ENCODE results near the gene GPX4. TPM values are rescaled to one million over a fixed set of nuclear protein-coding genes. Genes with fewer than 3 reads are reported as not detected.

Gene GPX4
- total RNA-seq, 1 experiment from 2014 or later, result 577 TPM

DNA sequence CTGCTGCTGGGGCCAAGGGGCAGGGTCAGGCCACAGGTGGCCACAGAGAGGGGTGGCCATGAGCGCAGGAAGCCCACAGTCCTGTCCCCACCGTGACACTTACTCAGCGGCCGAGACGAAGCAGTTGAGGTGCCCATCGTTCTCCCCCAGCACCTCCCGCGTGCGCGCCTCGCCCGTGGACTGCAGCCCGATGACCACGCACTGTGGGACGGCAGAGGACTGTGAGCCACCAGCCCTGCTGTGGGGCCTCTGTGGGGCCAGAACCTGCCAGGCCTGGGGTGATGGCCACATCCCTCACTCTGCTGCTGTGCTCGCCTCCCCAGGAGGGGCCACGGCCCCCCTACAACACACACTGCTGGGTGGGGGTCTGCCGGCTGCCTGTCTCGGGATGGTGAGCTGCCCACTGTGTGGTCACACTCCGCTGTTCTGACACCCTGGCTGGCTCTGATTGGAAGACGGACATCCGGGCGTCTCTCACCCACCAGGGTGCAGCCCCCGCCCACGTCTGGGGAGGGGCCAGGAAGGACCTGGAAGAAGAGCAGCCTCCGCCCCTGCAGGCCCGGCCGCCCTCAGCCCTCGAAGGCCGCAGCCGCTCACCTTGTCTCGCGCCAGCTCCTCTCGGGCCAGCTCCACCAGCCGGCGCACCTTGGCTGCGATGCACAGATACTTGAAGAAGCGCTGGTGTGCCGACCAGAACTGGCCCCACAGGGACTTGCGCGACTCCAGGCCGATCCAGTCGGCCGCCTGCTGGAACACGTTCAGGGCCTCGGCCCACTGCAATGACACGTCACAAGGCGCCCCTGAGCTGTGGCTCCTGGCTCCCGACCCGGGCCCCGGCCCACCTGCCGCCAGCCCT lies 13.2 kb downstream of the GPX4 start:
- in situ Hi-C loops (cut with HindIII; ENCODE audit: low pct_unique_long_range_greater_than_20kb, low sequenced_read_pairs), result no loop called here
- ChIA-PET POLR2A (no interaction called here), CTCF (no interaction called here)
- DNase-seq (ENCODE audit: low read depth, low spot score) (no peak), ATAC-seq (no peak)
- peaks cover 3% of the 10 kb centered on the region; the same call in 1 of the 2 replicates for H3K36me3 ChIP-seq (ENCODE audit: control insufficient read depth, insufficient read depth, low read length)
- peaks cover 16% of the 10 kb centered on the region for H3K4me1 ChIP-seq (ENCODE audit: control insufficient read depth, insufficient read depth, low read length)
- no peaks in the 10 kb centered on the region for H3K9me3 ChIP-seq (ENCODE audit: control insufficient read depth, insufficient read depth, low read depth, low read length)
- BruUV-seq (replicated peaks), result no TSS peak
- no peak overlapping the region for H3K27ac ChIP-seq (ENCODE audit: low read length)
- no peak overlapping the region for H3K4me3 ChIP-seq (ENCODE audit: low read depth in 2 of 2, low read length in 2 of 2)
- no peaks in the 10 kb centered on the region for H3K27me3 ChIP-seq (ENCODE audit: control insufficient read depth, insufficient read depth, low read length)
- TF ChIP-seq REST (IDR thresholded peaks at IDR 0.05; ENCODE audit: insufficient read depth in 1 of 2, low read depth in 2 of 2, low read length in 1 of 2) (no peak), POLR2AphosphoS5 (IDR thresholded peaks at IDR 0.05; ENCODE audit: low read depth, low read length) (no peak), TCF7L2 (IDR thresholded peaks at IDR 0.05; ENCODE audit: low read depth, low read length) (no peak), SIN3A (IDR thresholded peaks at IDR 0.05; ENCODE audit: borderline replicate concordance, insufficient read depth, low read depth, low read length) (no peak)
- TF ChIP-seq, protein P1, sequence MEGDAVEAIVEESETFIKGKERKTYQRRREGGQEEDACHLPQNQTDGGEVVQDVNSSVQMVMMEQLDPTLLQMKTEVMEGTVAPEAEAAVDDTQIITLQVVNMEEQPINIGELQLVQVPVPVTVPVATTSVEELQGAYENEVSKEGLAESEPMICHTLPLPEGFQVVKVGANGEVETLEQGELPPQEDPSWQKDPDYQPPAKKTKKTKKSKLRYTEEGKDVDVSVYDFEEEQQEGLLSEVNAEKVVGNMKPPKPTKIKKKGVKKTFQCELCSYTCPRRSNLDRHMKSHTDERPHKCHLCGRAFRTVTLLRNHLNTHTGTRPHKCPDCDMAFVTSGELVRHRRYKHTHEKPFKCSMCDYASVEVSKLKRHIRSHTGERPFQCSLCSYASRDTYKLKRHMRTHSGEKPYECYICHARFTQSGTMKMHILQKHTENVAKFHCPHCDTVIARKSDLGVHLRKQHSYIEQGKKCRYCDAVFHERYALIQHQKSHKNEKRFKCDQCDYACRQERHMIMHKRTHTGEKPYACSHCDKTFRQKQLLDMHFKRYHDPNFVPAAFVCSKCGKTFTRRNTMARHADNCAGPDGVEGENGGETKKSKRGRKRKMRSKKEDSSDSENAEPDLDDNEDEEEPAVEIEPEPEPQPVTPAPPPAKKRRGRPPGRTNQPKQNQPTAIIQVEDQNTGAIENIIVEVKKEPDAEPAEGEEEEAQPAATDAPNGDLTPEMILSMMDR (IDR thresholded peaks at IDR 0.05), result no peak
- intact Hi-C loops (cut with micrococcal nuclease; ENCODE audit: unreplicated experiment), result no loop called here

DNA sequence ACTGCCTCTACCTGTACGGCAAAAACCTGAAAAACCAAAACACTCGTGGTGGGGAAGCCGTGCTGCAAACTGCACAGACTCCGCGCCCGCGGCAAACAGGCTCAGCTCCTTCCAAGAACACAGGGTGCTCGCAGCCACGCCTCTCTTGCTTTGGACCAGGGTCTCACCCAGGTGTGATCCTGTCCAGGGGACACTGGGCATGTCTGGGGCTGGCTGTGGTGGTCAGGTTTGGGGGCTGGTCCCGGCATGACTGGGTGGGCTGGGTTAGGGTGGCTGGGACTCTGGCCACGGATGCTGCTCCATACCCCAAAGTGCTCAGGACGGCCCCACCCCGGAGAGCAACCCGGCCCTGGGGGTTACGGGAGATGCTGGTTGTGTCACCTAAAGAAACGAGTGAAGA lies 13.9 kb downstream of the GPX4 start:
- no peak for ATAC-seq
- no peak for DNase-seq (ENCODE audit: low read depth, low spot score)
- H3K9me3 ChIP-seq (ENCODE audit: control insufficient read depth, insufficient read depth, low read depth, low read length), result no peaks in the 10 kb centered on the region
- CTCF ChIA-PET, result no interaction called here
- H3K27ac ChIP-seq (ENCODE audit: low read length), result no peak overlapping the region
- H3K27me3 ChIP-seq (ENCODE audit: control insufficient read depth, insufficient read depth, low read length), result no peaks in the 10 kb centered on the region
- BruUV-seq (replicated peaks), result no TSS peak
- no peak overlapping the region for H3K4me3 ChIP-seq (ENCODE audit: low read depth in 2 of 2, low read length in 2 of 2)
- peaks cover 3% of the 10 kb centered on the region for H3K36me3 ChIP-seq (ENCODE audit: control insufficient read depth, insufficient read depth, low read length)
- peaks cover 15% of the 10 kb centered on the region for H3K4me1 ChIP-seq (ENCODE audit: control insufficient read depth, insufficient read depth, low read length)
- intact Hi-C loops (cut with micrococcal nuclease; ENCODE audit: unreplicated experiment) (no loop called here), in situ Hi-C loops (cut with HindIII; ENCODE audit: low pct_unique_long_range_greater_than_20kb, low sequenced_read_pairs) (no loop called here)
- POLR2A ChIA-PET, result no interaction called here
- TF ChIP-seq, protein P1 (IDR thresholded peaks at IDR 0.05), result no peak
- TF ChIP-seq REST (IDR thresholded peaks at IDR 0.05; ENCODE audit: insufficient read depth in 1 of 2, low read depth in 2 of 2, low read length in 1 of 2), result no peak
- no peak for TF ChIP-seq POLR2AphosphoS5 (IDR thresholded peaks at IDR 0.05; ENCODE audit: low read depth, low read length)
- TF ChIP-seq TCF7L2 (IDR thresholded peaks at IDR 0.05; ENCODE audit: low read depth, low read length), result no peak
- TF ChIP-seq SIN3A (IDR thresholded peaks at IDR 0.05; ENCODE audit: borderline replicate concordance, insufficient read depth, low read depth, low read length), result no peak

Data from Panc1 (cell line).